NCI-H2171 treated with DMSO at 0.1 percent for 48 hours (cell line): ENCODE measurements around the gene BDH1.
"Not testable (repeated sequence)": the region's sequence is repeated elsewhere in the genome, so short reads cannot be mapped to it uniquely, and the experiment has no call there.

Source experiments
- DNase-seq: peaks from one replicate; lab custom pipeline; 2025; lab: John Stamatoyannopoulos, UW

Gene BDH1

DNA sequence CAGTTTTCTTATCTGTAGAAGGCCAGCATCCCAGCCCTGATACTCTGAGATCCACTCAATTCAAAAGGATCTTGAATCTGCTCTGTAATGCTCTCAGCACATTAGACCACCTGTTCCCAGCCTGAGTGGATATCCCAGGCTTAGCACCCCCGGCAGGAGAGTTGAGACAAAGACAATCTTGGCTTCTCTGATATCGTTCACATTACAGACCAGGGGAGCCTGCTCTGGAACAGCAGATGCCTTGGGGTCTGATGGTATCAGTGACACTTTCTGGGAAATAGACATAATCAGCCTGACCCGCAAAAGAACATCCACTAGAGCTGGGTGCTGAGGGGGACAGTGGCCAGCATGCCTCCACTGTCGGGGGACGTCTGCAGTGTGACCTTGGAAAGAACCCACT, 70.6 kb downstream of the BDH1 start:
- DNase-seq, result no peak

DNA sequence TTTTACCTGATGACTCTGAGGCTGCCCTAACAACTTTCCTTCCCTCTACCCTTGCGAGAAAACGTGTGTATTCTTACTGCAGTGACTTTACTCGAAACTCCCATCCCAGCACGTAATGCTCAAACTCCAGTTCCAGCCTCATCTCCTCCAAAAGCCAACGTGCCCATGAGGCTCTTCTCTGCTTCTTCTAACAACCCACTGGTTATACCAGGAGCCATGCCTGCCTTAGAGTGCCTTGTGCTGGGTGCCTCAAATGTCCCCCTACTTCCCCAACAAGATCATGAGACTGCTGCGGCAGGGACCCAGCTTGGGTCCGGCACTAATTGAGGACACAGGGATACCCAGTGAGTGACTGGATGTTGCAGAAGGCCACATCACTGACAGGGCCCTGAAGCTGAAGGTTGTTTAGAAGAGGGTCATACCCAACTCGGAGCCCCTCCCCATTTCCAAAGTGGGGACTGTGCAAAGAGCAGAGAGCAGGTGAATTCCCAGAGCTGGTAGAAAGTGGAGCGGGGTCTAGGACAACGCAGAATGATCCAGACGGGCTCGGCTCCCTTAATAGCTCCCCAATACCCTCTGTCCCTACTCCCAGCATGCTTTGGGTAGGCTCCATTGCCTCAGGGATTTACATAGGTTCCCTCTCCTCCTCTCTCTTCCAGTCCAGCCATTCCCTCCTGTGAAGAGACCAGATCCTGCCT, 71.4 kb downstream of the BDH1 start:
- DNase-seq, result no peak

DNA sequence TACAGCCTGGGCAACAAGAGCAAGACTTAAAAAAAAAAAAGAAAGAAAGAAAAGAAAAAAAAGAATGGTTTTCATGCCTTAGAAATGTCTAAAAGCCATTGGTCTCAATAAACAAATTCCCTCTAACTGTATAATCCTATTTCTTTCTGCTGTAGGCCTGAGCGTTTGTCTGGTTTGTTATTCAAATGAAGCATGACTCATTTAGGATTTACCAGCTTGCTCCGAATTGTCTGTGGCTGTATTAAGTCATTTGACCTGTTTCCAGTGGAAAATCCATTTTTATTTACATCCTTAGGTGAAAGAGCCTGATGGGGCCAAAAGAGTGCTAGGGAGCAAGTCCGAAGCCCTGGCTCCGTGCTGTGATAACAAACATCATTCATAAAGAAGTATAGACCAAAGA, 73.8 kb downstream of the BDH1 start:
- DNase-seq, result no peak

DNA sequence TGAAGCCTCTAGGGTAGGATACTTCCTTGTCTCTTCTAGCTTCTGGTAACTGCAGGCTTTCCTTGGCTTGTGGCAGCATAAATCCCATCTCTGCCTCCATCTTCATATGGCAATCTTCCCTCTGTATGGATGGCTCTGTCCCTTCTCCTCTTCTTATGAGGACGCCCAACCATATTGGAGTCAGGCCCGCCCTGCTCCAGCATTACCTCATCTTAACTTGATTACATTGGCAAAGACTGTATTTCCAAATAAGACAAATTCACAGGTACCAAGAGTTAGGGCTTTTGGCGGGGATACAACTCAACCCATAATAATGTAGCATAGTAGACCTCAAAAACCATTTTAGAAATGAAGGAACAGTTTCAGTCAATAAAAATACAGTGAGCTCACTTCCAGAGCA, 75.4 kb downstream of the BDH1 start:
- DNase-seq, result no peak

DNA sequence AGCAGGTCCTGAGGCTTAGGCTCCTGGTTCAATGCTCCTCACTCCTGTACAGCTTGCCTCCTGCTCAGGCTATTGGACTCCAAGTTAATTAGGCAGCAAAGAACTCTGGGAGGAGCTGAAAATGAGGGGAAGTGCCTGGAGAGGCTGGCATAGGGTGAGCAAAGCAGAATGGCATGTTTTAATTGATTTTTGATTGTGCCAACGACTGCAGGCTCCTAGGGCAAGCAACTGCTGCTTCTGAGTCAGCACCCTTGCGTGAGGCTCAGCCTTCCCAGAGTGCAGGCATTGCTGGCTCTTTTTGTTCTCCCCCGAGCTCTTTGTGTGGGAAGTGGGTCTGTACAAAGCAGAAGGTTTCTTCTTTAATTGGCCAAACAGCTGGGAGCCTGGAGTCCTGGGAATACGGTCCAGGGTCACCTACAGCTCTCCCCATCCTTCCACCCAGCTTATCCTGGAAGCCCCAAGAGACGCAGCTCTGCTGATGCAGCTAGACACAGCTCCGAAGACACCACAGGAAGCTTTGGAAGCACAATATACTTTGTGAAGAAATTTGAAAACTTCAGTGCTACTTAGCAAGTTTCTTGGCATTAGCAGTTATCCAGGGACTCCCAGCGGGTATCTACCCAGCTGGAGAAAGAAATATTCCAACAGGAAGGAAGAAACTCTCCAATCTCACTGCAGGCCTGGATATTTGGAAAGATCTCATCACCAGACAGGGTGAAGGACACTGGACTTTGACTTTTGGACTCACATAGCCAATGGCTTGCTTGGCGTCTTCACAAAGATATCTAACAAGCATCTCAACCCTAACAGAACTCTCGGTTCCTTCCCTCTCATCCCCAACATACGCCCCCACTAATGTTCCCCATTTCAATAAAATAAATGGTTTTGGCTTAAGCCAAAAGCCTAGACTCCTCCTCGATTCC, 76.8 kb downstream of the BDH1 start:
- peak; percentile 84 for DNase-seq

DNA sequence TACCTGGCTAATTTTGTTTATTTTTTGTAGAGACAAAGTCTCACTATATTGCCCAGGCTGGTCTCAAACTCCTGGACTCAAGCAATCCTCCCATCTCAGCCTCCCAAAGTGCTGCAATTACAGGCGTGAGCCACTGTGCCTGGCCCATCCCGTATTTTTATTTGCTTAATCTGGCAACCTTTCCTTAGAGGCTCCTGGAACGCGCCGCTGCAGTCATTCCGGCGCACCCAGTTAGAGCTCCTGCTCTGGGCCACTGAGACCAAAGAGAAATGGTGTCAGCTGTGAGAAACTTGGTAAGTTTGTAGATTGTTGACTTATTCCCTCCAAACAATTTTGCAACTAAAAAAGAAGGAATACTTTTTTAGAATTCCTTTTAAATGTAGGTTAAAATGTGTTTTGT, 78.0 kb downstream of the BDH1 start:
- DNase-seq, result not testable (repeated sequence)

GRCh38 chr3:197475997-197476525, 79.7 kb downstream of the BDH1 start:
- no peak for DNase-seq

- DNase-seq, result peak; percentile 88
Measured at GRCh38 chr3:197475514-197475913, 80.3 kb downstream of the BDH1 start.

- DNase-seq, result no peak
Measured at GRCh38 chr3:197472151-197472550, 83.6 kb downstream of the BDH1 start.

- no peak for DNase-seq
Measured at GRCh38 chr3:197471221-197472010, 84.4 kb downstream of the BDH1 start.

DNA sequence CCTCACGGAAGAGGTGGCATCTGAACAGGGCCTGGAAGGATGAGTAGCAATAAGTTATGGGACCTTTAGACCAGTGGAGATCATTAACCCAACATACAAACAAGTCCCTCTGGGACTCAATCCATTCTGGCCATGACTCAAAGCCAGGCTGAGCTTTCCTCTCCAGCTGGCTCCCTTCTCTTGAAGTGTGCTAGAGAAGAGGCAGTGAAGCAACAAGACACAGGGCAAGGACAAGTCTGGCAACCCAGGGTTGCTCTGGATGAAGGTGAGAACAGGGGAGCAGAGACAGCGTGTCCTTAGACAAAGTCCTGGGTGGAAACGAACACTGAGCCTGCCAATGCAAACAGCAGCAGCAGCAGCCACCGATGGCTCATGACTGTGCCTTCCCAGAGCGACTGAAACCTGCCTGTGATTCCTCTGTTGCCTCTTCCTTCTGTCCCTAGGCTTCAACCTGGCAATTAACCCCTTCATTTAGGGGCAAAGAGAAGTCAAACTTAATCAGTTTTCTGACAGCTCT, 86.8 kb downstream of the BDH1 start:
- no peak for DNase-seq

GRCh38 chr3:197468167-197468566, 87.6 kb downstream of the BDH1 start:
- DNase-seq, result no peak

DNA sequence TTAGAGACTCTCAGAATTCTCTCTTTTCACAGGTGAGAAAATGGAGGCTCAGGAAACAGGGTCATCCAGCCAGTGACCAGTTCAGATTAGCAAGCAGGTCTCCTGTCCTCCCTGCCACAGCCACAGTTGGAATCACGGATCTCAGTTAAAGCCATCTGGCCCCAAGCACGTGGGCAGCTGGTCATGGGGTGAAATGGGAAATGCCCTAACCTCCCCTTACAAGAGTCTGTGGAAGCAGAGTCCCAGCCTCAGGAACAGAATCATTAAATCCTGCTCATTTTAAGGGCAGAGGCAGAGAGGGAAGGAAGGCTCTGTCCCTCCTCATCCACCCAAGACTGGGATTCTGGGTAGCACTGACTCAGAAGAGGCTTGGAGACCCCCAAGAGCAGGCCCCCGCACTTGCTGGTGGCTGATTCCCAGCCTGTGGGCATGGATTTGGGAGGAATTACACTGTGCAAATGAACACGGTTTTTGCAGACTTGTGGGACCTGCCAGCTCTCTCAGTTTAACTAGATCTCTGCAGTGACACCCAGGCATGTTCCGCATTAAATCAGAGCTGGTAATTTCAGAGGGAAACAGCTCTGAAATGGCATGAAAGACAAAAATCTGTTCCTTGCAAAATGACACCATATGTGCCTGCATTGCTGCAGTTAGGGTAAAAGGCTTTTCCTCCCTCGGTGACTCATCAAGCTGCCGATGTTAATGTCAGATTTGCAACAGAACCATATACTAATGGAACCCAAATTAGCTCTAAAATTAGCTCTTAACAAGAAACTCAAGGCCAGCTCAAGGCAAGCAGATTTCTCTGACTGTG, 89.0 kb downstream of the BDH1 start:
- peak; percentile 59 for DNase-seq

GRCh38 chr3:197465996-197466549, 89.7 kb downstream of the BDH1 start:
- DNase-seq, result no peak

- no peak for DNase-seq
Measured at GRCh38 chr3:197465197-197465995, 90.4 kb downstream of the BDH1 start.

- no peak for DNase-seq
Measured at GRCh38 chr3:197464794-197465193, 91.0 kb downstream of the BDH1 start.

GRCh38 chr3:197463279-197463678, 92.5 kb downstream of the BDH1 start:
- no peak for DNase-seq

DNA sequence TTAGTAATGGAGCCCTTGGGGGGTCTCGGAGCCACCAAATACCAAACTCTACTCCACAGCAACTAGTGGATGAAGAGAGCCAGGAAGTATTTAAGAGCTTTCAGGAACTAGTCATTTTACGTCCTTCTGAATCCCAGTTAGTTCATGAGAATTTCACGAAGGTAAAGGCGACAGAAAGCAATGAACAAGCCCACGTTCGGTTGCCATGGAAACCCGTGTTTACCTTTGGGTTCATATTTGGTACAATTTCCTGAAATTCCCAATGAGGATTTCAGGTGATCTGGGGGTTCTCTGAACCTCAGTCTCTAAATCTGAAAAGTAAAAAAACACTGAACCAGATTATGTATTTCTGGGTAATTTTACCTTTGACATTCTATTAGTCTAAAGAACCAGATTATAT, 93.0 kb downstream of the BDH1 start:
- no peak for DNase-seq

DNA sequence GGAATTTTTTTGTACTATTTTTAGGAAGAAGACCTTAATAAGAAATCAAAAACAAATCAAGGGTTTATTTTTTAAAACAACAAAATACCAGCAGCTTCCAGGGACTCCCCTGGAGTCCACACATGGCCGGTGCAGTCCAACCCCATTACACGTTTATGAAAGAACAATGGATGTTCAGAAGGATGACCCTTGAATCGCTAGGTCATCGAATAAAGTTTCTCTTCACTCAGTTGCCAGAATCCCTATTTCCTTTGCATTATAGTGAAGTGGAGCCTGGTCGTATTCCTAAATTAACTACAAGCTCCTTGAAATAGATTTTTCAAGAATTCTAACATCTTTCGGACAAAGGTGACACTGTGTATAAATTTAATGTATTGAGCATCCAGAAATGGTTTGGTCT, 95.1 kb downstream of the BDH1 start:
- no peak for DNase-seq

DNA sequence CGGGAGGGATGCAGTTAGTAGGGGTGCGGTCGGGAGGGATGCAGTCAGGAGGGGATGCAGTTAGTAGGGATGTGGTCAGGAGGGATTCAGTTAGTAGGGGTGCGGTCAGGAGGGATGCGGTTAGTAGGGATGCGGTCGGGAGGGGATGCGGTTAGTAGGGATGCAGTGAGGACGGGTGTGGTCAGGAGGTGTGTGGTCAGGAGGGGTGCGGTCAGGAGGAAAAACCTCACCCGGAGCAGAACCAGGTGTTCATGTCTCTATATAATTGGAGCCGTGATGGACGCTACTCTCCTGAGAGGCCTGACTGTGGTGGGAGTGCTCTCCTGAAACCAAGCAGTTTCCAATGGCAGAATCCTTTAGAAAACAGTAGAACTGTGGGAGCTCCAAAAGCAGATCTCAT, 95.8 kb downstream of the BDH1 start:
- DNase-seq, result no peak
